ENCODE measurements around the gene SLC29A1.
A peak's percentile ranks its signal among the peaks of the same experiment; 100 is the strongest.

The SLC29A1 gene

GRCh38 chr6:44235269-44235668, 11.9 kb downstream of the SLC29A1 start:
- H3K27ac ChIP-seq = peak overlapping the region; percentile 90
- DNase-seq (ENCODE audit: low spot score) = no peak
- POLR2A ChIA-PET (ENCODE audit: low non-redundant PET) = no interaction called here
- CTCF ChIA-PET = interaction anchor here (0.6 to 1.4 kb wide), 8 partner anchors 12 to 181 kb away, joined by 3 to 9 read pairs (median 3); partner anchors contain the start of gene HSP90AB1
- TF ChIP-seq, protein P1, sequence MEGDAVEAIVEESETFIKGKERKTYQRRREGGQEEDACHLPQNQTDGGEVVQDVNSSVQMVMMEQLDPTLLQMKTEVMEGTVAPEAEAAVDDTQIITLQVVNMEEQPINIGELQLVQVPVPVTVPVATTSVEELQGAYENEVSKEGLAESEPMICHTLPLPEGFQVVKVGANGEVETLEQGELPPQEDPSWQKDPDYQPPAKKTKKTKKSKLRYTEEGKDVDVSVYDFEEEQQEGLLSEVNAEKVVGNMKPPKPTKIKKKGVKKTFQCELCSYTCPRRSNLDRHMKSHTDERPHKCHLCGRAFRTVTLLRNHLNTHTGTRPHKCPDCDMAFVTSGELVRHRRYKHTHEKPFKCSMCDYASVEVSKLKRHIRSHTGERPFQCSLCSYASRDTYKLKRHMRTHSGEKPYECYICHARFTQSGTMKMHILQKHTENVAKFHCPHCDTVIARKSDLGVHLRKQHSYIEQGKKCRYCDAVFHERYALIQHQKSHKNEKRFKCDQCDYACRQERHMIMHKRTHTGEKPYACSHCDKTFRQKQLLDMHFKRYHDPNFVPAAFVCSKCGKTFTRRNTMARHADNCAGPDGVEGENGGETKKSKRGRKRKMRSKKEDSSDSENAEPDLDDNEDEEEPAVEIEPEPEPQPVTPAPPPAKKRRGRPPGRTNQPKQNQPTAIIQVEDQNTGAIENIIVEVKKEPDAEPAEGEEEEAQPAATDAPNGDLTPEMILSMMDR (conservative IDR thresholded peaks at IDR 0.05; ENCODE audit: low read depth) = no peak

DNA sequence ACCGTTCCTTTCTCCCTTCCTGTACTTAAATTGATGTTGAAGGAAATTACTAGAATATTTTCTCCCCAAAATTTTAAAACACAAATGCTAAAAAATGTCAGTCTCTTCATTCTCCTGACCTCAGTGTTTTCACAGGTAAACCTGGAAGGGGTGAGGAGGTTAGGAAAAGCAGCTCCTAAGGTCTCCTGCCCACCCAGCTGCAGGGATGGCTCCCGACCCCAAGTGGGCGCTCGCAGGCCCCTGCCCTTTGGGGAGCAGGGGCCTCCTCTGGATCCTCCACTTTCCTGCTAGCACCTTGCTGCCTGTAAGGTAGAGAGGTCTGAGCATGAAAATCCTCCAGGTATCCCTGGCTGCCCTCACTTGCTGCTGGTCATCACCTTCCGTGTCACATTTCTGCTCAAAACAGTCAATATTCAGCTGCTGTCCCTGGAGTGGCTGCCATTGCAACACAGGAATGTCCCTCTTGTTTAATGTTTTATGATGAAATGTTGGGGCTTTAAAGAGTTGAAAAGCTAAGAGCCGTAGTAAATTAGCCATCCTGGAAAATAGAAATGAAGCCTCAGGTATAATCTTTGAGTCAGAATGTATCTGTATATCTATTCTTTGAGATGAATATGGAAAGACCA, 12.6 kb downstream of the SLC29A1 start:
- POLR2A ChIA-PET (ENCODE audit: low non-redundant PET) = no interaction called here
- CTCF ChIA-PET = interaction anchor here (0.6 to 0.9 kb wide), 2 partner anchors 136 to 275 kb away, joined by 3 read pairs; no protein-coding TSS in a partner anchor
- H3K27ac ChIP-seq = peak overlapping the region; percentile 94

DNA sequence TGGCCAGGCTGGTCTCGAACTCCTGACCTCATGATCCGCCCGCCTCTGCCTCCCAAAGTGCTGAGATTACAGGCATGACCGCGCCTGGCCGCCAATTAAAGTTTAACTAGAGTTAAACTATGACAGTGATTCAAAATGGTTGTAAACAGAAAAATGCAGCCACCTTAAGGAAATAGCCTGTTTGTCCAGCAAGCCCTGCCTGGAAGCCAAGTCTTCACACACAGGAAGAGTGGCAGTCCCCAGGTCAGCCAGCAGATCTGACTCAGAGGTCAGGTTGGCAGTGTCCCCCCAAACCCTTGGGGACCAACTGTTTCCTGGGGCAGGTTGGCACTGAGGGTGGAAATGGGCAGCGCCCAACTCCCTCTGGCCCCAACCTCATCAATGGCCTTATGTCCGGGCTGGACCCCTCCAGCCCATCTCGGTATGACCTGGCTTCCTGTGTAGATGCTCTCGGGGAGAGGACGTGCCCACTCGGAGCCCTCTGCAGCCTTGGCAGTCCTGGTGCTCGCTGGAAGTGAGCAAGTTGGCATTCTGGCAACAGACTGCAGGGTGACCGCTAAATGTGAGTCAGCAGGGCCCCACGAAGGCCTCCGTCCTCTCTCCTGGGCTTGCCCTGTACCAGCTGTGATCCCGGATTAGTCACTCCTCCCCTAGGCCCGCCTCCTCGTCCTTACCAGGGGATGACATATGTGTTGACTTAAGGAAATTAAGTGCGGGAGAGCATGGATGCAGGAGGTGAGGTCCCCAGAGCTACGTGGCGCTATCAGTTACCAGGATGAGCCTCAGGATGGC, 13.8 kb downstream of the SLC29A1 start:
- POLR2A ChIA-PET (ENCODE audit: low non-redundant PET) = interaction anchor here (1.8 kb wide), 1 partner anchor 10 kb away, joined by 5 read pairs; the partner anchor contains the start of gene HSP90AB1
- DNase-seq (ENCODE audit: low spot score) = peak; percentile 97
- H3K27ac ChIP-seq = peak overlapping the region; percentile 94
- CTCF ChIA-PET = interaction anchor here (0.6 to 1.6 kb wide), 22 partner anchors 9 to 597 kb away, joined by 3 to 11 read pairs (median 3); partner anchors contain the start of gene SLC29A1
- TF ChIP-seq, protein P1 (conservative IDR thresholded peaks at IDR 0.05; ENCODE audit: low read depth) = no peak

More for the DNA sequence above, 12.6 kb downstream of the SLC29A1 start:
- DNase-seq (ENCODE audit: low spot score) = no peak
- TF ChIP-seq, protein P1 (conservative IDR thresholded peaks at IDR 0.05; ENCODE audit: low read depth) = no peak

DNA sequence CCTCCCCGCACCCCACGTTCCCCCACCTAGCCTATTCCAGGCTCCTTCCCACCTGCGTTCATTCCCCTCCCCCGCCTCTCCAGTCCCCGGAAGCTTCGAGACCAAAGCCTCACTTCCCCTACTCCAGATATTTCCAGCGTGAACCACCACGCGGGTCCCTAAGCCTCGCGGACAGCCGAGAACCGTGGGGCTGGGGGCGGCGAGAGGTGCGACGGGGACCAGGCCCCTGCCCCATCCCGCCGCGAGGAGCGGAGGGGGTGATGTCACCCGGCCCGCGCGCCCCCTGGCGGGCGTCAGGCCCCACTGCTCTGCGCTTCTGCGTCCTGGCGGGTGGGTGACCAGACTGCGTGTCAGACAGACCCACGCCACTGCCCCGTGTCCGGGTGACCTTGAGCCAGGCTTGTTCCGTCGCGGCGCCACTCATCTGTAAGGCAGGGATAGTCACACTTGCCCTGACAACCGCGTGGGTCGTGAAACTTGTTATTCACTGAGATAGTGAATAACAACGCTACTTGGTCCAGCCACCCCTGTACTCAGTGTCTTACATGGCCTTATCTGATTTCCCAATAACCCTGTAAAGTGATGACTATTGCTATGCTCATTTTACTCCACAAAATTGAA, 14.5 kb downstream of the SLC29A1 start:
- H3K27ac ChIP-seq = peak overlapping the region; percentile 94
- ChIA-PET POLR2A (ENCODE audit: low non-redundant PET) (interaction anchor here (0.6 to 1.8 kb wide), 2 partner anchors 9 to 19 kb away, joined by 4 to 5 read pairs; partner anchors contain the start of gene HSP90AB1), CTCF (interaction anchor here (0.6 to 1.6 kb wide), 24 partner anchors 8 to 598 kb away, joined by 3 to 11 read pairs (median 3); partner anchors contain the start of gene SLC29A1)
- DNase-seq (ENCODE audit: low spot score) = no peak
- TF ChIP-seq, protein P1 (conservative IDR thresholded peaks at IDR 0.05; ENCODE audit: low read depth) = peak; percentile 97

- H3K27ac ChIP-seq = no peak overlapping the region
- TF ChIP-seq, protein P1 (conservative IDR thresholded peaks at IDR 0.05; ENCODE audit: low read depth) = no peak
- POLR2A ChIA-PET (ENCODE audit: low non-redundant PET) = interaction anchor here (1.8 kb wide), 1 partner anchor 8 kb away, joined by 5 read pairs; the partner anchor contains the start of gene HSP90AB1
- CTCF ChIA-PET = interaction anchor here (0.7 to 1.6 kb wide), 3 partner anchors 12 to 120 kb away, joined by 3 to 5 read pairs (median 4); no protein-coding TSS in a partner anchor
- no peak for DNase-seq (ENCODE audit: low spot score)
These were observed 15.4 kb downstream of the SLC29A1 start for GRCh38 chr6:44238687-44239350.

Data from RWPE1 (cell line).